ENCODE data around the gene CCNY.

DNA sequence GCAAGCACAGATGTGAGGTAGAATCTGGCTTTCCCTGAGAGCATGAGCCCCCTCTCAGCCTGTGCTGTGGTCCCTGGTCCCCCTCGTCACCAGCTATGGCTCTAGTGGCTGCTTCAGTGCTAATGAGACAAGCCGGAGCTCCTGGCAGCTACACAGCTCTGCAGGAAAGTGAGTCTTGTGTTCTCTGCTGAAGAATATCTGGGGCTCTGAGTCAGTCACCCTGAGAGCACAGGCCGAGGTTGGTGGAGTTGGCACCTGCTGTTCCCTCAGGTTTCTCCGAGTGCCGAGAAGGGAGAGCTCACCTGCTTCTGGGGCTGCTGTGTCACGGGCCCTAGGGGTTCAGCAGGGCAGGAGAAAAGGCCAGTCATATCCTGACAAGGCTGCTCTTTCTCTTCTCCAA, 231.6 kb downstream of the CCNY start:
- TF ChIP-seq POLR2A (IDR thresholded peaks at IDR 0.05) (no peak), CTCF (IDR thresholded peaks at IDR 0.05) (no peak), POLR2AphosphoS5 (IDR thresholded peaks at IDR 0.05) (no peak)
